DMS53 (cell line): ENCODE results near the gene L1CAM.

Experiments used
- DNase-seq: peaks from one replicate; lab custom pipeline; 2025; lab: John Stamatoyannopoulos, UW

The L1CAM gene

DNA sequence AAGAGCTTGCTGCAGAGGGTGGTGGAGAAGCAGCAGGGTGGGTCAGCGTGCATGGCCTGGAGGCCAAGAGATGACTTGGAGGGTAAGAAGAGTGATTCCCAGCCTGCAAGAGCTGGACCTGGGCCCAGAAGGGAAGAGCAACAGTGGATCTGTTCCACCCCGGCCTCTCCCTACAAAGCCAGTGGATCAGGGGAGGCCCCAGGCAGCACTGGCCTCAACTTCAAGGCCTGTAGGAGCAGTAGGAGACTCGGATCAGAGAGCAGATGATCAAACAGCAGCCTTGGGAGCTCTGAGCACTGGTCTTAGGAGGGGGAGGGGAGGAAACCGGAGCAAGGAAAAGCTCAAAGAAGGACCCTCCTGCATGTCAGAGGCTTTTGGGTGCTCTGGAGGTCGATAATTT lies 7.6 kb downstream of the L1CAM start:
- no peak for DNase-seq

DNA sequence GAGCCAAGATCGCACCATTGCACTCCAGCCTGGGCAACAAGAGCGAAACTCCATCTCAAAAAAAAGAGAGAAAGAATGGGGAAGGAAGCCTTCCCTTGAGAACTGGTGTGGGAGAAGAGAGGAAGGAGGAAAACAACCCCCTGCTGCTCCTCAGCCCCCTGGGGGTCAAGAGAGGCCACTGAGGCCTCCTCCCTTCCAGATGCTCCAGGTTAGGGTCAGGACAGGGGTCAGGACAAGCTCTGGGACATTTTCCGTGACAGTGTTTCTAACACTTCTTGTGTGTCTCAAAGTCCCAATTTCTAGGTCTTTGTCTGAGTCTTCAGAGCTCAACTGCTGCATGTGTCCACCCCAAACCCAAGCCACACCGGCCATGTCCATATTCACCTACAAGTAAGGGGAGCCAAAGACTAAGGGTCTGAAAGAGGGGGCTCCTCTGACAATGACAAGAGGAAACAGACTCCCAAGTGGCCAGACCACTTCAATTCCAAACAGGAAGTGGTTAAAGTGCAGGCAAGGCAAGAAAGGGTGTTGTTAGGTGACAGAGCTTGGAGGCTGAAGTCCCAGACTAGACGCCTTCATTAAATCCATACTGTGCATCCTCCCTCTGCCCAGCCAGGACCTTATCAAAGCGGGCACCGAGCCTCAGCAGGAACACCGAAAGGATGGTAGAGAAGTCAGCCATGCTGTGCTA lies 8.3 kb downstream of the L1CAM start:
- no peak for DNase-seq

DNA sequence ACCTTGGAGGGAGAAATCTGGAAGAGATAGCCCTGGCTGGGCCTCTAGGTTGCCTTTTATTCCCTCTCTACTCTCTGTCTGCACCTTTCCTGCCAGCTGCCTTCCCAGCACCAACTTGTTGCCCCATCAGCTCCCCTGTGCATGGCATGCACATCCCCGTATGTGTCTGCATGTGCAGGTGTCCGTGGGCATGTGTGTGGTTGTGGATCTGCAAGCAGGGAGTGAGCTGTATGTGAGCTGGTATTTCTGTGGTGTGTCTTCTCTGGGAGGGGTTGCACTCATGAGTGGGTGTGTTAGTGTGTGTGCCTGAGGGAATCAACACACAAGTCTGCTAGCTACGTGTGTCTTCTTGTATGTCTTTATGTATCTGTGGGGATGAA lies 9.9 kb downstream of the L1CAM start:
- DNase-seq: no peak

DNA sequence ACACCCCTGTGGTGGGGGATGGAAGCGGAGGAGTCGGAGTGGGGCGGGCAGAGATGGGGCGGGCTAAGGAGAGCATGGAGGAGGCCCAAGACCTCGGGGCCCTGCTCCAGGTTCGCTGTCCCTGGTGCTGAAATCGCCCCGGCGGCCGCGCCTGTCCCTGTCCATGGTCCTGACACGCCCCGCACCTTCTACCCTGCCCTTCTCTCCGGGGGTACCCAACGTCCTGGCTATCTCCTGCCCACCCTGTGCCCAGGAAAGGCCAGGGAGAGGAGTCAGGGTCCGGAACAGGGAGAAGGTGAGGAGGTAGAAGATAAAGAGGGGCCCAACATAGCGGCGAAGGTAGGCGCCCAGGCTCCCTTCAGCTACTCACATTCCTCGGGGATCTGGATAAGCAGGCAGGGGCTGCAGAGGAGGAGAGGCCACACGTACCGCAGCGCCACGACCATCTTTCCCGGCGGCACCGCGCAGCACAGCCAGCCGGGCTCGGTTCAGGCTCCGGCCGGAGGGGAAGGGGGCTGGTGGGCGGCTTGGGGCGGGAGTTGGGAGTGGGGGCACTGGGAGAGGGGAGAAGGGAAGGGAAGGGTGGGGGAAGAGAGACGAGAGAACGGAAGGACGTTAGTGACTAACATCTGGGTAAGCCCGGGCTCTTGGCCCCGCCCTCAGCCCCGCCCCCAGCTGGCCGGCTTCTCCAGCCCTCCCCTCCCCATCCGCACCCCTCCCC lies 10.4 kb downstream of the L1CAM start:
- DNase-seq: peak; percentile 44

DNA sequence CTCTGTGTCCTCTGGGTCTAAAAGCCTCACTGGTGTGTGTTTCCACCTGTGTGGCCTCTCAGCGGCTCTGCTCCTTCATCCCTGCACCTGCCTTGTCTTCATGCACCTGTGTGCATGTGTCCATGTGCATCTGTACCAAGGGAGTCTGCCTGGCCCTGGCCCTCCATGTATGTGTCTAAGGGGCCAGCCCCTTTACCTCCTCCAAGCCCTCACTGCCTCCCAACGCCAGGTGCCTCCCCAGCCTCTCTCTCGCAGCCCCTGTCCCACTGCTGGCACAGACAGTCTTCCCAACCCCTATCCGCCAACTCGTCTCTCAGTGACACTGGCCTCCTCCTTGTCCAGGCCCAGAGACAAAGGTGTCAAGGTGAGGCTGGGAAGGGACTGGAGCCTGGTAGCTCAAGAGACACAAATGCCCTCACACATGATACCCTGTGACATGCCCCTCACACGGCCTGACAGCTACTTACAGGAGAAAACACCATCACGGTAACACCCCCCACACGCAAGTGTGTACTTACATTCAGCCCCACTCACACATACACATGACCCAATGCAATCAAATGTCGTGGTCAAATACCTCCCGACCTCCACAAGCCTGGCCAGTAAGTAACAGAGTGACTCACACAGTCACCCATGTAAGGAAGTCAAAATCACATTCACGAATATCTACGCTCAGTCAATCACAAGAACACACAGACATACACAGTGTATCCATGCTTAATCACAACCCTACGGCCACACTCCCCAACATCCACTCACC lies 11.4 kb downstream of the L1CAM start:
- DNase-seq: no peak

DNA sequence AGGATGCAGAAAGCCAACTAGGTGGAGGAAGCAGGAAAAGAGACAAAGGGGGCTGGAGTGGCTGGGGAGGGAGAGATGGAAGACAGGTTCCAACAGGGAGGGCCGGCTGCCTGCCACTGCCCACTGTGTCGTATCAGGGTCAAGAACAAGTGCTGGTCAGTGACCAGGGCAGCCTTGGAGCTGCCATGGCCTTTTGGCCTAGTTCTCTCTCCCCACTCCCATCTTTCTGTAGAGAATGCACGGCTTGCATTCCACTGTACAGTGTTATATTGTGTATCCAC lies 11.9 kb downstream of the L1CAM start:
- DNase-seq: no peak

DNA sequence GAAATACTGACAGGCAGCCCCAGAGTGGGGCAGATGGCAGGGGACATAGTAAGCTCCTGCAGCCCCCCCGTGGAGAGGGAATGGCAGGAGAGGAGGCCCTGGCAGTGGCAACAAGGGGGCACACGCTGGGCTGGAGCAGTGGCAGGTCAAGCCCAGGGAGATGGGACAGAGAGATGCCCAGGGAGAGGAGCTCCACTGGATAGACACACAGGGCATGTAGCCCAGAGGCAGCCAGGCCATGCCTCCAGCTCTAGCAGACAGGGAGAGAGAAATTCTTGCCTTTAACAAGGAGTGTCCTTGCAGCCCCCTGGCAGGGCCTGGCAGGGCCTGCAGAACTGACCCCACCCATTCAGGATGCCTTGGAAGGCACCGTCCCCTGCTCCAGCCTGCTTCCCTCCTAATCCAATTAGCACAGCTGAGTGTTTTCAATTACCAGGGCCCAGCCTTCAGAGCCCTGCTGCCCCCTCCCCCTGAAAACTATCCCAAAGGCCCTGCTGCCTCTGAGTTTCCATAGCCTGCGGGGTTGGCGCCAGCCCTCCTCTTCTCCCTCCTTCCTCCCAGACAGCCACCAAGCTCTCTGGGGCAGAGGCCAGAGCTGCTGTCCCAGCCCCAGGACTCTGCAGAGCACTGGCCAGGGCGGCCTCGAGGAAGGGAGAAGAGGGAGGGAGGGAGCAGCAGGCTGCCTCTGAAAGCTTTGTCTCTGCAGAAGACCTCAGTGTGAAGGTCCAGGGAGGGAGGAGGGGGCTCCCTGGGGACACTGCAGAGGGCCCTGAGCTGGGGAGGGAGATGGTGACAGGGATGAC lies 12.5 kb downstream of the L1CAM start:
- no peak for DNase-seq

DNA sequence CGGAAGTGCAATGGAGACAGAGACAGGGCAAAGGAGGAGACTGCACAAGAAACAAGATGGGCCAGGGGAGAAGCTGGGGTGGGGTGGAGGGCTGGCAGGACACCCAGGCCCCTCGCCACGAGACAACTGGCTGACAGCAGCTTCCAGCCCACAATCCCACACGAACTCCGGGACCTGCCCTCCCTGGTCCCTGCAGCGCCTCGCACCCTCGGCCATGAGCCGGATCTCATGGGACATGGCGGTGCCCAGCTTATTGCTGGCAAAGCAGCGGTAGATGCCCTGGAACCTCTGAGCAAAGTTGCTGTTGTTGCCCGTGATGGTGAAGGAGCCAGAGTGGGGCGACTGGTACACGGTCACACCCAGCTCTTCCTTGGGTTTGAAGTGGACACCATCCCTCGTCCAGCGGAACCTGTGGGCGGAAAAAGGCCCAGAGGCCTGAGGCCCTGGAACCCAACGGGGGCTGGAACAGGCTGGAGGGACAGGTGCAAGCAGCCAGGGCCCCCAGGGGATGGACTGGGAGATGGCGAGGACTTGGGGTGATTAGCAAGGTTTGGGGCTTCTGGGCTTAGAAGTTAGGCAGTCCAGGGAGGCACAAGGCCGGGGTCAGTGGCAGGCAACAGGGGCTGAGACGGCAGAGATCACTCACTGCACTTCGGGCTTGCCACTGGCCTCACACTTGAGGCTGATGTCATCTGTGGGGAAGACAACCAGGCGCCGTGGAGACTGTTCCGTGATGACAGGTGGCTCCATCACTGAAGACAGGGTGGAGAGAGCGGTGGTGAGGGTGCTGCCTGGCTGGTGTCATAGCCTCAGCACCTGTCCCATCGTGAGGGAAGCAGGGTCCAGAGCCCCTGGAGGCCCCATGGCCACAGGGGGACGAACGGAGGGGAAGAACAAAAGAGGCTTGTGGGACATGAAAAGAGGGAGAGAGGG lies 13.8 kb downstream of the L1CAM start:
- peak; percentile 35 for DNase-seq

DNA sequence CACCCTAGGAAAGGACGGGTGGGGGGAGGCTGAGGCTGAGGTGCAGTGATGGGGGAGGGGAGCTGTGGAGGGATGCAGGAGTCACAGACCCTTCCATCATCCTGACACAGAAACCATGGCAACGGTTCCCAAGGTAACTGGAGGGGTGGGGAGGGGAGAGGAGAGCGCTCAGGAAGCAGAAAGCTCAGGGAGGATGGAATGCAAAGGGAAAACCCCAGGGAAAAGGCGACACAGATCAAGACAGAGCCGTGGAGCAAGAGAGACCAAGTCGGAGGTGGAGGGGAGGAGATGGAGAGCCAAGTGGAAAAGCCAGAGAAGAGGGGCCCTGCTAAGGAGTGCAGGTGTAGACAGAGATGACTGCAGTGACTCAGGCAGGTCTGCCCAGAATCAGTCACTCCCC lies 14.5 kb downstream of the L1CAM start:
- DNase-seq: peak; percentile 19

DNA sequence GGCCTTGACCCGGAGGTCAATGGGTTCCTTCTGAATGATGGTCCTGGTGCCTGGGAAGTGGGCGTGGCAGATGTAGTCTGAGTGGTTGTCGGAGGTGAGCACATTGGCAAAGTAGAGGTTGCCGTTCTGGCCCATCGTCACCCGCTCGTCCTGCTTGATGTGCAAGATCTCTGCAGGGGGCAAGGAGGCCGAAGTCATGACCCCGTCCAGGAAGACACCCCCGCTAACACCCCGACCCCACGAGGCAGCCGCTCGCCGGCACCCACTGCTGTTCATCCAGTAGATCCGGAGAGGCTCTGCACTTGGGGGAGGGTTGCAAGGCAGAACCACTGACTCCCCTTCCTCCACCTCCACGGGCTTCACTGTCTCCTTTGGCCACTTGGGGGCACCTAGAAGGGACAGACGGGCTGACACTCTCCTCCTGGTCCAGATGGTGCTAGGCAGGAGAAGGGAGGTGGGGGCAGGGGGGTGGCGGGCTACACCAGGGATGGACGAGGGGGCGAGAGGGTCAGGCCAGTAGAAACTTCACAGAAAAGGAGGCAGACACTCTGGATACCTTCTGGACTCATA lies 15.1 kb downstream of the L1CAM start:
- peak; percentile 14 for DNase-seq

DNA sequence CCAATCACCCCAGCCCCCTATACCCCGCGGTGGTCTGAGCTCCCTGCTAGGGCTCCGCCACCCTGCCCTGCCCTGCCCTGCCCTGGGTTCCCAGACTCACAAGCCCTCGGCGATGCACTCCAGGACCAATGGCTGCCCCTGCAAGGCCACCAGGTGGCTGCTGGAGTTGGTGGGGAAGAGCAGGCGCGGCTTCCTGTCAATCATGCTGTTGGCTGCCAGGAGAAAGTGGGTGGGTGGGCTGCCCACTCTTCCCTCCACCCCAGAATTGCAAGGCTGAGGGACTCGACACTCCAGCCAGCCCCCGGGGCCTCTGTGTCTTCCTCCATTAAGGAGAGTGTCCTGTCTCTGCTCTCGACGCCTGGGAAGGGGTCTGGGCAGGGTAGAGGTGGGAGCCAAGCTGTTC lies 15.7 kb downstream of the L1CAM start:
- DNase-seq: no peak

DNA sequence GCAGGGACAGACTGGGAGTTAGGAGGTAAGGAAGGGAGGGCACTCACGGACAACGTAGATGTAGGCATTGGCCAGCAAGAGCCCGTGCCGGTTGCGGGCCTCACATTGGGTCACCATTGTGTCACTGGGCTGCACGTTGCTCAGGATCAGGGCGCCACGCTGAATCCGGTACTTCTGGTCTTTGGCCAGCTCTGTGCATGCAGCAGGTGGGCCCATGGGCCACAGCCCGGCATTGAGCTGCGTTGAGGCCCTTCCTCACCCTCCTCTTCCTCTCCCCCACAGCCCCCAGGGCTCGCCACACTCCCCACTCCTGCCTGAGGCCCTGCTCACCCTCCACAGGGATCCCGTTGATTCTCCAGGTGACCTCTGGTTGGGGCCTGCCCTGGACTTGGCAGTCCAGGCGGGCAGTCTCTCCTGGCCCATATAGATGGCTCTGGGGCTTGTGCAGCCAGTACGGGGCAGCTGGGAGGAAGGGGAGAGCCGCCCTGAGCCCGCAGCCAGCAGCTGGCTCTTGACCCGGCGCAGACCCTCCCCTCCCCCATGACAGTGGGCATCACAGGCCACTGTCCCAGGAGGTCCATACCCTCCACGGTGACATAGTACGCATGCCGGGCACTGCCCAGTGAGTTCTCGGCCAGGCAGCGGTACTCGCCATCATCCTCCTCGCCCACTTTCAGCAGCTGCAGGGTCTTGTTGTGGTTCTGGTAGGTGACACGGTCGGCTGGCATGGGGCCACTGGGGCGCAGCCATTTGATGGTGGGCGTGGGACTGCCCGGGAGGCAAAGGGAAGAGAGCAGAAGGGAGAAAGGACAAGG lies 16.3 kb downstream of the L1CAM start:
- DNase-seq: no peak

DNA sequence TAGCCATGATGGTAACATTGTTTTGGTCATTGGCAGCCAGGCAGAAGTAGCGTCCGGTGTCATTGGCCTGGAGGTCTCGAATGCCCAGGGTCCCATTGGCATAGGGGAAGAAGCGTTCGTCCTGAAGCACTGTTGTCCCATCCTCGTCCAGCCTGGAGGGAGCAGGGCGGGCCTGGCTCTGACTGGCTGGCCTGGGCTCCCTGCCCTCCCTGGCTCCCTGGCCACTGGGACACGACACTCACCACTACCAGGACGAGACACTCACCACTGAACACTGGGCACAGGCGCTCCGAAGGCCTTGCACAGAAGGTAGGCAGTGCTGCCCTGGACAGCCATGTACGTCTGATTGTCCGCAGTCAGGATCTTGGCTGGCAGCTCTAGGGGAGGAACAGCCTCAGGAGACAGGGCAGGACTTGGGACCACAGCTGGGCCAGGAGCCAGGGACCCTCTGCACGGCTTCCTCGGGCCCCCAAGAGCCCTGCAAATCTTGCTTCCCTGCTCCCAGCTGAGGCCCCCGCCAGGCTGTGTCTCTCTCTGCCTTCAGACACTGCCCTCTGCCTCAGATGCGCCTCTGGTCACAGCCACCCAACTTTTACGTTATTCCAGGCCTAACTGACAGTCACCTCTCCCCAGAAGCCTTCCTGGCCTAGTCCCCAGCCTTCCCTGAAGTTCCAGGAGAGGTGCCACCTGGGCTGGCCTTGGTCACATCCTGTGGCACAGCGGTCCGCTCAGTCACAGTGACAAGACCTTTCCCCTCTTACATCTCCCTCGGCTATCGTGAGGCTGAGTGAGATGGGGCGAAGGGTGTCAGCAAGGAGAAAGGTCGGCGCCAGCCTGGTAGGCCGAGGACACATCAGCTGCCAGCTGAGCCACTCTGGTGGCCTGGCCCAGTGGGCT lies 17.1 kb downstream of the L1CAM start:
- DNase-seq: no peak

DNA sequence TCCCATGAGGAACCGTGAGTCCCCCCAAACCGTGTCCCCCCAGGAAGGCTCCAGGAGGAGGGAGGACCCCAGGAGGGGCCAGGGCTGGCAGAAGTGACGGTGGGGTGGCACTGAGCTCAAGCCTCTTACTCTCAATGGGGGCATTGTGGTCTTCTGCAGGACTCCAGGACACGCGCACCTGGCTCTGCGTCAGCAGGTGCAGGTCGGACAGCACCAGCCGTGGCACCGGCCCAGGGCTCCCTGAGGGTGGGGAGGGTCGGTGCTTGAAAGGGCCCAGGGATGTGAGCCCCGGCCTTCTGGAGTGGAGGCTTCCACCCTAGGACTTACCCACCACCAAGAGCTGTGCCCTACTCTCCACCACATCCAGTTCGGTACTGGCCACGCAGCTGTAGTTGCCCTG lies 18.3 kb downstream of the L1CAM start:
- no peak for DNase-seq

DNA sequence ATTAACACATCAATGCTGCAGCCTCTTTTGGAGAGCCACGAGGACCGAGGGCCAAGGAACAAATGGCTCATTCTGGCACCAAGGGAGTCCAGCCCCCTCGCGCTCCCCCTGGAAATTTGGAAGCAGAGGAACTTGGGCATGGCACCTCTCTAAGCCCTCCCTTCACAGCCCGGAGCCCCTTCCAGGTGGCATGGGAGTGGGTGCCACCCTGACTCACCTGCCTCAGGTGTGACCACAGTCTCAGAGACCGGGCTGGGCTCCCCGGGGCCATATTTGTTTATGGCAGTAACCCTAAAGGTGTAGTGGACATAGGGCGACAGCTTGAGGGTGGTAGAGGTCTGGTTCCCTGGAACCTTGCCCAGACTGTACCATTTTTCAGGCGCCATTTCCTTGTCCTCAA lies 18.8 kb downstream of the L1CAM start:
- no peak for DNase-seq

DNA sequence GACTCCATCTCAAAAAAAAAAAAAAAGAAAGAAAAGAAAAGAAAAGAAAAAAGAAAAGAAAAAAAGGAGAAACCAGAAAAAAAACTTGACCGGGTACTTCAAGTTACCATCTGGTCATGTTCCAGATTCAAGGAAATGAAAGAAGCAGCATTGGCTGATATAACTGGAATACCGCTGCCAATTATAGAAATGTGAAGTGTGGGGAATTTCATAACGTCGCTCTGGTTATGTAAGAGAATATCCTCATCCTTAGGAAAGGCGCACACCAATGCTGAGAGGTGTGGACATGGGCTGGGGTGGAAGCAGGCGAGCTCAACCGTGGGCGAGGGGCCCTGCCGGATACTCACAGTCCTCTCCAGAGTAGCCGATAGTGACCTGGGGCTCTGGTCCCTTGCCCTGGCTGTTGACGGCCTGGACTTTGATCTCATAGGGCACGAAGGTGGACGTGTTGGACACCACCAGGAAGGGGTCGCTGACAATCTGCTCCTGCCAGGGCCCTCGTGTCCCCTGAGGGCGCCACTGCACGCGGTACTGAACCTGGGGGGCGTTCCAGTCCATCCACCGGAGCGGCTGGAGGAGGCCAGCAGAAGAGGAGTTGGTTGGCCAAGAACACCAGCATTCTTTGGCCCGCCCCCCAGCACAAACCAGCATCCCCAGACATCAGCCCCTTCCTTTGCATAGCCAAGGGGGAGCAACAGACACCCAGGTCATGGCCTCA lies 19.5 kb downstream of the L1CAM start:
- no peak for DNase-seq

DNA sequence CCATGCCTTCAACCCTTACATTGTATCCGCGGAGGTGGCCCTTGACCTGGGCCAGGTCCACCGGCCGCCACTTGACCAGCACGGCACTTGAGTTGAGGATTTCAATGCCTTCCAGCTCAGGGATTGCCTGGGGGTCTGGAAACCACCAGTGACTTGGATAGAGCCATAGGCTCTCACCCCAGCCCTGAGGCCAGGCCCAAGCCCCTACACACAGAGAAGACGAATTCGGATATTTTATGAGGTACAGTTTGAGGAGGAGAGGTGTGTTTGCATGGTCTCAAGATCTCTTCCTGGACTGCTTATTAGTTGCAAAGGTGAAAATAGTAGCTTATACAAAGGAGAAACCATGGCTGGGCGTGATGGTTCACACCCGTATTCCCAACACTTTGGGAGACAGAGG lies 20.3 kb downstream of the L1CAM start:
- no peak for DNase-seq

DNA sequence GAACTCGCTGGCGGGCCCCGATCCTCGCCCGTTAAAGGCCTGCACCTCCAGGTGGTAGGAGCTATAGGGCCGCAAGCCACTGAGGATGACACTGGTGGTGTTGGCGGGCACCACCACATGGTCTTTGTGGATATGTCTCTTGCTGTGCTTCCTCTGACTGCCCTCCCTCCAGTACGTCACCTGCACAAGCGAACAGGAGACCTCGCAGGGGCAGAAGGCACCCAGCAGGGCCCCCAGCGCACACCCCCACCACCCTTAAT lies 20.7 kb downstream of the L1CAM start:
- no peak for DNase-seq
